Measurements from ENCODE around the gene WDR18. TPM values are rescaled to one million over a fixed set of nuclear protein-coding genes. Genes with fewer than 3 reads are reported as not detected.

The WDR18 gene
- total RNA-seq, 1 experiment from 2014 or later, result 47.5 TPM

DNA sequence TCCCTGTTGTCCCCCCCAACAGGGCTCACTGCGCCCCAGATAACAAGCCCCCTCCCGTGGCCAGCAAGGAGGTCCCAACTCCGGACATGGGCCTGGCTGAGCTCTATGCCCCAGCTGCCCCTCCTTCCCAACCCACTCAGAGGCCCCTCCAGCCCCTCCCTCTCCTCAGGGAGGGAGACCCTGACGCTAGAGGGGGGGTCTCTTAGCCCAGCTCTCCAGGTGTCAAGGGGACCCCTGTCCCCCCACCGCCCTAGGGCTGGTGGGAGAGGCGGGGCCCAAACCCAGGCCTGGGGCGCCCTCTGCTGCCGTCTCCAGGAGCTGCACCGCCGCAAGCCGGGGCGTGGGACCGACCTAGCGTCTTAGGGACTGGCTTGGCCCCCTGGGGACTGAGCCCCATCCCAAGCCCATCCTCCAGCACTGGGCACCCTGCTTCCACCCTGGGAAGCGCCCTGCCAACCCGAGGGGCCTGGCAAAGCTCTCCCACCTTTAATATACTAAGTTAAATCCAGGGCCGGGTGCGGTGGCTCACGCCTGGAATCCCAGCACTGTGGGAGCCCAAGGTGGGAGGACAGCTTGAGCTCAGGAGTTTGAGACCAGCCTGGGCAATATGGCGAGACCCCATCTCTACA, 17.5 kb downstream of the WDR18 start:
- DNase-seq, result peak; percentile 51 to 70

DNA sequence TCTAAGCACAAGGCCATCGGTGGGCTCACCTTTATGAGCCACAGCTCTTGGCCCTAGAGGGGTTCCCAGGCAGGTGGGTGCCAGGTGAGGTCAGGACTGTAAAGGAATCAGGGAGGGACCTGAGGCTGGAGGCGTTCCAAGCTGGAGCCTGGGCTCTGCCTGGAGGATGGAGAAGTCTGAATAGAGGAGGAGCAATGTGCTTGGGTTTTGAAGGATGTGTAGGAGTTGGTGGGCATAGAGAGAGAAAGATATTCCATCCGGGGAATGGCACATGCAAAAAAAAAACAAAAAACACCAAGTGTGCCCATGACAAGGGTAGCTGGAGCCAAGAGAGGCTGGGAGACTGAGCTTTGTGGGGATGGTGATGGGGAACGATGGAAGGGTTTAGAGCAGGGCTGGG, 18.5 kb downstream of the WDR18 start:
- no peak for DNase-seq
- H3K36me3 ChIP-seq, result no peaks in the 10 kb centered on the region; the same call in 1 of the 2 replicates
- H3K4me1 ChIP-seq, result no peaks in the 10 kb centered on the region
- H3K4me3 ChIP-seq, result no peak overlapping the region
- peaks cover 28% of the 10 kb centered on the region for H3K27me3 ChIP-seq
- H3K9me3 ChIP-seq (replicated peaks), result no peaks in the 10 kb centered on the region
- no peak overlapping the region for H3K27ac ChIP-seq

More for the DNA sequence above, 17.5 kb downstream of the WDR18 start:
- no peaks in the 10 kb centered on the region for H3K9me3 ChIP-seq (replicated peaks)
- no peaks in the 10 kb centered on the region for H3K36me3 ChIP-seq
- no peak overlapping the region for H3K27ac ChIP-seq
- H3K27me3 ChIP-seq, result peaks cover 38% of the 10 kb centered on the region
- H3K4me1 ChIP-seq, result no peaks in the 10 kb centered on the region
- no peak overlapping the region for H3K4me3 ChIP-seq

GRCh38 chr19:1003283-1003682, 19.1 kb downstream of the WDR18 start:
- Histone ChIP-seq H3K4me1 (no peaks in the 10 kb centered on the region), H3K9me3 (replicated peaks) (no peaks in the 10 kb centered on the region), H3K36me3 (peaks cover 2% of the 10 kb centered on the region; the same call in 1 of the 2 replicates), H3K4me3 (no peak overlapping the region), H3K27ac (no peak overlapping the region), H3K27me3 (peaks cover 22% of the 10 kb centered on the region)
- DNase-seq, result no peak

DNA sequence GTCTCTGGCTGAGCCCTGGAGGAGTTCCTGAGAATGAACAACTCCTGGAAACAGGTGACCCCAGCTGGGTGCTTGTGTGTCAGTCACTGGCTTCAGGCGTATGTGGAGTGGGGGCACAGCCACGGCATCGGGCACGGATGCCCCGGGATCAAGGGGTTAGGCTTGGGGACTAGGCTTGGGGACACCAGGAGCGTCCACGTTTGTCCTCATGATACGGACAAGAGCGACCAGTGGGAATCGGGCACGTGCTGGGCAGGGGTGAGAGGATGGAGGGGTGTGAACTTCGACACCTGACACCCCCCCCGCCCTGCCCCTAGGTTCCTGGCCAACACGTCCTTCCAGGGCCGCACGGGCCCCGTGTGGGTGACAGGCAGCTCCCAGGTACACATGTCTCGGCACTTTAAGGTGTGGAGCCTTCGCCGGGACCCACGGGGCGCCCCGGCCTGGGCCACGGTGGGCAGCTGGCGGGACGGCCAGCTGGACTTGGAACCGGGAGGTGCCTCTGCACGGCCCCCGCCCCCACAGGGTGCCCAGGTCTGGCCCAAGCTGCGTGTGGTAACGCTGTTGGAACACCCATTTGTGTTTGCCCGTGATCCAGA, 20.2 kb downstream of the WDR18 start:
- Histone ChIP-seq H3K4me3 (no peak overlapping the region), H3K36me3 (peaks cover 2% of the 10 kb centered on the region; the same call in 1 of the 2 replicates), H3K9me3 (replicated peaks) (no peaks in the 10 kb centered on the region)

DNA sequence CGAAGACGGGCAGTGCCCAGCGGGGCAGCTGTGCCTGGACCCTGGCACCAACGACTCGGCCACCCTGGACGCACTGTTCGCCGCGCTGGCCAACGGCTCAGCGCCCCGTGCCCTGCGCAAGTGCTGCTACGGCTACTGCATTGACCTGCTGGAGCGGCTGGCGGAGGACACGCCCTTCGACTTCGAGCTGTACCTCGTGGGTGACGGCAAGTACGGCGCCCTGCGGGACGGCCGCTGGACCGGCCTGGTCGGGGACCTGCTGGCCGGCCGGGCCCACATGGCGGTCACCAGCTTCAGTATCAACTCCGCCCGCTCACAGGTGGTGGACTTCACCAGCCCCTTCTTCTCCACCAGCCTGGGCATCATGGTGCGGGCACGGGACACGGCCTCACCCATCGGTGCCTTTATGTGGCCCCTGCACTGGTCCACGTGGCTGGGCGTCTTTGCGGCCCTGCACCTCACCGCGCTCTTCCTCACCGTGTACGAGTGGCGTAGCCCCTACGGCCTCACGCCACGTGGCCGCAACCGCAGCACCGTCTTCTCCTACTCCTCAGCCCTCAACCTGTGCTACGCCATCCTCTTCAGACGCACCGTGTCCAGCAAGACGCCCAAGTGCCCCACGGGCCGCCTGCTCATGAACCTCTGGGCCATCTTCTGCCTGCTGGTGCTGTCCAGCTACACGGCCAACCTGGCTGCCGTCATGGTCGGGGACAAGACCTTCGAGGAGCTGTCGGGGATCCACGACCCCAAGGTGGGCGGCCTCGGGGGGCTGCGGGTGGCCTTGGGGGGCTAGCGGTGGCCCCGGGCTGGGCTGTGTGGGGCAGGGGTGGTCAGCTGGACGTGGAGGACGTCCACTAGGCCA, 20.9 kb downstream of the WDR18 start:
- no peaks in the 10 kb centered on the region for H3K9me3 ChIP-seq (replicated peaks)
- H3K27ac ChIP-seq, result no peak overlapping the region
- H3K4me1 ChIP-seq, result no peaks in the 10 kb centered on the region
- no peak overlapping the region for H3K4me3 ChIP-seq
- DNase-seq, result no peak
- peaks cover 8% of the 10 kb centered on the region for H3K36me3 ChIP-seq
- peaks cover 6% of the 10 kb centered on the region for H3K27me3 ChIP-seq

More for the DNA sequence above, 20.2 kb downstream of the WDR18 start:
- Histone ChIP-seq H3K27ac (no peak overlapping the region), H3K4me1 (no peaks in the 10 kb centered on the region), H3K27me3 (peaks cover 13% of the 10 kb centered on the region)
- DNase-seq, result no peak

- Histone ChIP-seq H3K9me3 (replicated peaks) (no peaks in the 10 kb centered on the region), H3K36me3 (peaks cover 22% of the 10 kb centered on the region), H3K4me3 (no peak overlapping the region), H3K27me3 (no peaks in the 10 kb centered on the region), H3K27ac (no peak overlapping the region), H3K4me1 (no peaks in the 10 kb centered on the region)
- no peak for DNase-seq
These were observed 22.7 kb downstream of the WDR18 start for GRCh38 chr19:1006711-1007398.

GRCh38 chr19:1007399-1008251, 23.5 kb downstream of the WDR18 start:
- Histone ChIP-seq H3K9me3 (replicated peaks) (no peaks in the 10 kb centered on the region), H3K4me3 (no peak overlapping the region), H3K36me3 (peaks cover 29% of the 10 kb centered on the region), H3K27ac (no peak overlapping the region), H3K4me1 (no peaks in the 10 kb centered on the region), H3K27me3 (no peaks in the 10 kb centered on the region)
- no peak for DNase-seq

- Histone ChIP-seq H3K27me3 (no peaks in the 10 kb centered on the region), H3K36me3 (peaks cover 38% of the 10 kb centered on the region), H3K4me1 (no peaks in the 10 kb centered on the region), H3K9me3 (replicated peaks) (no peaks in the 10 kb centered on the region), H3K27ac (no peak overlapping the region), H3K4me3 (no peak overlapping the region)
- DNase-seq, result no peak
These were observed 24.3 kb downstream of the WDR18 start for GRCh38 chr19:1008268-1009040.

GRCh38 chr19:1009041-1009980, 25.2 kb downstream of the WDR18 start:
- H3K27ac ChIP-seq, result no peak overlapping the region
- H3K4me3 ChIP-seq, result no peak overlapping the region
- peaks cover 42% of the 10 kb centered on the region for H3K36me3 ChIP-seq
- no peaks in the 10 kb centered on the region for H3K9me3 ChIP-seq (replicated peaks)
- no peaks in the 10 kb centered on the region for H3K4me1 ChIP-seq
- DNase-seq, result no peak
- H3K27me3 ChIP-seq, result no peaks in the 10 kb centered on the region

- no peak overlapping the region for H3K27ac ChIP-seq
These were observed 25.9 kb downstream of the WDR18 start for GRCh38 chr19:1009981-1010538.

DNA sequence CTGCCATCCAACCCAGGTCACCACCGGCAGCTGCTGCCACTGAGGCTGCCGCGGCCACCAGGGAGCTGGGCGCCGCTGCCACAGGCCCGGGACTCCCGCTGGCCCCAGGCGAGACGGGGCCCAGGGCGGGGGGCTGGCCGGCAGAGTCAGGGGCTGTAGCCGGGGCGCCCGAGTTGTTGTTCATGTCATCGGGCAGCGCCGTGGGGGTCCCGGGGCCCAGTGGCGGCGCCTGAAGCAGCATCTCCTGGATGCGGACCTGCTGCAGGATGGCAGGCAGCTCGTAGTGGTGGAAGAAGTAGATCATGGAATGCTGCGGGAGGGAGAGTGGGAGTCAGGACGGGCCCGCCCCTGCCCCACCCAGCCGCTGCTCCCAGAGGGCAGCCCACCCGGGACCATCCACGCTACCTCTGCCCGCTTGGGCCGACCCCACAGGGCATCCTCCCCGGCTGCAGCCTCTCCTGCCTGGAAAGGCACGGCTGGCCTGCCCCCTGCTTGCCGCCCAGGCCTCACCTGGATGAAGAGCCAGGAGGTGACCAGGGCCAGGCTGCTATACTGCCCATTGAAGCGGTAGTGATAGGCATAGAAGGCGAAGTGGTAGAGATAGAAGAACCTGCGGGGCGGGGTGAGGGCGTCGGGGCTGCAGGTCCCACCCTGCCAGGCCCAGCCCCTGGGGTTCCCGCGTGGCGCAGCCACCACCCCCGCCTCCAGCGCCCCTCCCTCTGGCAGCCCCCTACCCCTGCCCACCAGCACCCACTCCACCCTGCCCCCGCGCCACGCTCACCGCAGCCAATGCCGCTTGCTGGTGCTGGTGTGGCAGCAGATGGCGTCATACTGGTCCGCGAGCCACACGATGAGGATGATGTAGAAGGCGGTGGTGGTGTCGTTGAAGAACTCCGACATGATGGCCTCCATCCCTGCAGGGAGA, 26.7 kb downstream of the WDR18 start:
- Histone ChIP-seq H3K9me3 (replicated peaks) (no peaks in the 10 kb centered on the region), H3K27me3 (no peaks in the 10 kb centered on the region), H3K36me3 (peaks cover 42% of the 10 kb centered on the region), H3K27ac (no peak overlapping the region), H3K4me1 (no peaks in the 10 kb centered on the region), H3K4me3 (no peak overlapping the region)
- no peak for DNase-seq

More at GRCh38 chr19:1009981-1010538, 25.9 kb downstream of the WDR18 start:
- DNase-seq, result no peak
- no peaks in the 10 kb centered on the region for H3K4me1 ChIP-seq
- no peaks in the 10 kb centered on the region for H3K27me3 ChIP-seq
- no peaks in the 10 kb centered on the region for H3K9me3 ChIP-seq (replicated peaks)
- no peak overlapping the region for H3K4me3 ChIP-seq
- peaks cover 42% of the 10 kb centered on the region for H3K36me3 ChIP-seq

All from SJCRH30 (cell line).